Left ventricle myocardium inferior (tissue), 1 donor: Measurements from ENCODE around the gene EHMT1. TPM values are rescaled to one million over a fixed set of nuclear protein-coding genes. Genes with fewer than 3 reads are reported as not detected.
"Not testable (repeated sequence)": the region's sequence is repeated elsewhere in the genome, so short reads cannot be mapped to it uniquely, and the experiment has no call there.

Experiments used
- DNase-seq: peaks from one replicate; pipeline ENCODE4 v3.0.0-alpha.2; 2020
- H3K27ac ChIP-seq: fragments of 200-600 bp; replicated peaks from 2 replicates; pipeline ENCODE4 v1.8.0; 2021
- H3K27me3 ChIP-seq: fragments of 200-600 bp; 2 replicates; pipeline ENCODE4 v1.8.0; 2021; ENCODE audit warnings: low read depth
- H3K36me3 ChIP-seq: fragments of 200-600 bp; 2 replicates; pipeline ENCODE4 v1.8.0; 2021
- H3K4me1 ChIP-seq: fragments of 200-600 bp; 2 replicates; pipeline ENCODE4 v1.8.0; 2021
- H3K4me3 ChIP-seq: fragments of 200-600 bp; 2 replicates; pipeline ENCODE4 v1.8.0; 2021; ENCODE audit warnings: mild to moderate bottlenecking, moderate library complexity
- H3K9me3 ChIP-seq: fragments of 200-600 bp; replicated peaks from 2 replicates; pipeline ENCODE4 v1.8.0; 2021
- intact Hi-C: fragments of 100-400 bp; cut with micrococcal nuclease; formaldehyde crosslinking; loops from one replicate; pipeline ENCODE4 v1.11.0; 2022
- microRNA-seq: library from miRNA; unstranded; fragments of <30 nt; microRNA quantifications from one replicate; pipeline ENCODE4 v1.2.0, GENCODE V29; 2020
- total RNA-seq: library from RNA; stranded (reverse); fragmentation: NEBNext Ultra II Directional; extraction: Animal tissue kit (Norgen Biotek cat#: 25700); gene quantifications from one replicate; pipeline ENCODE4 v1.2.1, GENCODE V29; 2021
- TF ChIP-seq, protein P1 (sequence below): fragments of 200-600 bp; IDR thresholded peaks from 2 replicates; pipeline ENCODE4 v1.8.0; 2021; ENCODE audit warnings: antibody characterized with exemption, mild to moderate bottlenecking, borderline replicate concordance
- donor health status: DM: no; HTN: yes; CAD: no; lungs with severe emphysema.

Gene EHMT1
- total RNA-seq, 1 donor from 2014 or later, result 31.3 TPM

DNA sequence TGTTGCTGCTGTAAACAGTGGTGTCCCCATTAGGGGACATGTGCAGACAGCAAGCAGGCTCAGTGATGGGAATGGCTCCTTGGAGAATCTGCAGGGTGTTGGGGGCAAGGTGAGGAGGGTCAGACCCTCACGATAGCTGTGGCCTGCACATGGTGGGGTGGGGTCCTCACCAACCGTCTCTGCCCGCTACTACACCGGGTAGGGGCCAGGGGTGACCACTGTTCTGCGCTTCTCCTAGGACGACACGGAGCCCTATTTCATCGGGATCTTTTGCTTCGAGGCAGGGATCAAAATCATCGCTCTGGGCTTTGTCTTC lies 263.7 kb downstream of the EHMT1 start:
- Histone ChIP-seq H3K4me1 (peaks cover 7% of the 10 kb centered on the region), H3K36me3 (no peaks in the 10 kb centered on the region), H3K4me3 (no peak overlapping the region), H3K27me3 (peaks cover 43% of the 10 kb centered on the region), H3K9me3 (no peaks in the 10 kb centered on the region), H3K27ac (no peak overlapping the region)
- intact Hi-C loops, result no loop called here
- TF ChIP-seq, protein P1, sequence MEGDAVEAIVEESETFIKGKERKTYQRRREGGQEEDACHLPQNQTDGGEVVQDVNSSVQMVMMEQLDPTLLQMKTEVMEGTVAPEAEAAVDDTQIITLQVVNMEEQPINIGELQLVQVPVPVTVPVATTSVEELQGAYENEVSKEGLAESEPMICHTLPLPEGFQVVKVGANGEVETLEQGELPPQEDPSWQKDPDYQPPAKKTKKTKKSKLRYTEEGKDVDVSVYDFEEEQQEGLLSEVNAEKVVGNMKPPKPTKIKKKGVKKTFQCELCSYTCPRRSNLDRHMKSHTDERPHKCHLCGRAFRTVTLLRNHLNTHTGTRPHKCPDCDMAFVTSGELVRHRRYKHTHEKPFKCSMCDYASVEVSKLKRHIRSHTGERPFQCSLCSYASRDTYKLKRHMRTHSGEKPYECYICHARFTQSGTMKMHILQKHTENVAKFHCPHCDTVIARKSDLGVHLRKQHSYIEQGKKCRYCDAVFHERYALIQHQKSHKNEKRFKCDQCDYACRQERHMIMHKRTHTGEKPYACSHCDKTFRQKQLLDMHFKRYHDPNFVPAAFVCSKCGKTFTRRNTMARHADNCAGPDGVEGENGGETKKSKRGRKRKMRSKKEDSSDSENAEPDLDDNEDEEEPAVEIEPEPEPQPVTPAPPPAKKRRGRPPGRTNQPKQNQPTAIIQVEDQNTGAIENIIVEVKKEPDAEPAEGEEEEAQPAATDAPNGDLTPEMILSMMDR, result no peak
- no peak for DNase-seq

- H3K36me3 ChIP-seq, DNase-seq, H3K4me1 ChIP-seq, H3K9me3 ChIP-seq, H3K27ac ChIP-seq, intact Hi-C loops, H3K4me3 ChIP-seq: not testable (repeated sequence)
- peaks cover 31% of the 10 kb centered on the region for H3K27me3 ChIP-seq
These were observed 265.2 kb downstream of the EHMT1 start for GRCh38 chr9:137883977-137884376.

GRCh38 chr9:137884547-137884946 lies 265.7 kb downstream of the EHMT1 start:
- peaks cover 25% of the 10 kb centered on the region for H3K27me3 ChIP-seq
- H3K27ac ChIP-seq, H3K36me3 ChIP-seq, DNase-seq, intact Hi-C loops, H3K4me3 ChIP-seq, H3K9me3 ChIP-seq, H3K4me1 ChIP-seq: not testable (repeated sequence)

DNA sequence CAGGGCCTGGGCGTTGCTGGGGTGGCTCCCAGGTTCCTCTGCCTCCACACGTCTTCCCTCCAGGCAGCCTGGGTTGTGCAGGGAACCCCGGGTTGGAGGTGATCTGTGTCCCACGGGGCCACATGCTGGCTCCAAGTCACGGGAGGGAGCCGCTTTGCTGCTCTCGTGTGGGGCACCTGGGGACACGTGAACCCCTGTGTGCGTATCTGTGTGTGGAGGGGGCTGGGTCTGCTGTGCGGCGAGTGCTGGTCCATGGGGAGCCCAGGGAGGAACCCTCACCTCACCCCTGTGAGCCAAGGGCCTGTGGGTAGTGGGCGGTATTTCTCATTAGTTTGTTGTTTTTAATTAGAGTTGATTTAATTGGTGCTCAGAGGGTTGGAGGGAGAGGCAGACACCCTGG lies 266.3 kb downstream of the EHMT1 start:
- H3K4me1 ChIP-seq, intact Hi-C loops, H3K9me3 ChIP-seq, H3K36me3 ChIP-seq, H3K4me3 ChIP-seq, DNase-seq, H3K27ac ChIP-seq: not testable (repeated sequence)
- peaks cover 19% of the 10 kb centered on the region for H3K27me3 ChIP-seq

Small RNA genes within 50 kb of the gene (microRNA-seq; reads per million reads assigned to microRNA genes)
- not detected for gene MIR602

Other genes with a start within 250 kb of the EHMT1 start
- gene EXD3, start 195.8 kb upstream of the EHMT1 start, total RNA-seq, result 9.2 TPM
- gene NOXA1, start 195.6 kb upstream of the EHMT1 start, total RNA-seq, result 2.0 TPM
- gene ENTPD8, start 177.6 kb upstream of the EHMT1 start, total RNA-seq, result not detected
- gene NSMF, start 159.7 kb upstream of the EHMT1 start, total RNA-seq, result 9.8 TPM
- gene PNPLA7, start 68.6 kb upstream of the EHMT1 start, total RNA-seq, result 9.0 TPM
- 233 TPM for gene MRPL41, start 67.1 kb upstream of the EHMT1 start, total RNA-seq
- gene DPH7, start 40.1 kb upstream of the EHMT1 start, total RNA-seq, result 18.0 TPM
- 11.6 TPM for gene ZMYND19, start 28.5 kb upstream of the EHMT1 start, total RNA-seq
- gene ARRDC1, start 13.3 kb upstream of the EHMT1 start, total RNA-seq, result 16.2 TPM